Epithelial cell of prostate (primary cell): ENCODE results near the gene IFI27L1.

Source experiments
- DNase-seq: peaks from one replicate; pipeline ENCODE4 v3.0.0-alpha.2; 2011; ENCODE audit warnings: low read depth, low spot score
- H3K27ac ChIP-seq: fragments of 450-650 bp; 2 replicates; pipeline ENCODE4 v1.5.1; 2017; ENCODE audit warnings: mild to moderate bottlenecking

IFI27L1 gene

DNA sequence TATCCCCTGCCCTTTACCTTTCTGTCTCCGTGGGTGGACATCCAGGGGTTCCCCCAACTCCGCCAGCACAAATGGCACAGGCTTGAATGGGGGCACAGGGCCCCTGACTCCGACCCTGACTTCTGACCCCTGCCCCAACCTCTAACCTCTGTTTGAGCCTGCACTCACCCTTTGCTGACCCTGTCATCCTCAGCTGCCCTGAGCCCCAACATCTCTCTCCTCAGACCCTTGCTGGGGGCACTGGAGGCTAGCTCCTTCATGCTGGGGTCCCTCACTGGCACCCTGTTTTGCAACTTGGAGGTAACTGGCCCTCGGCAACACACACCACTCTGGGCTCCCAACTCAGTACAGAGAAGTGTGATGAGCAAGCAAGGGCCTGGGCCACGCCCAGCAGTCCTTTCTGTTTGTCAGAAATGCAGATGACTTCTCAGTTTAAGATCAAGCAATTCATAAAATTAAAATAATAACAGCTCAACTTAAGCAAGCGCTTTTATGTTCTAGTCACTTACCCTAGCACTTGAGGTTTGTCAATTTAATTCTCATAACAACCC is 31.5 kb downstream of the IFI27L1 start:
- no peak for DNase-seq
- peak overlapping the region; percentile 40 for H3K27ac ChIP-seq

DNA sequence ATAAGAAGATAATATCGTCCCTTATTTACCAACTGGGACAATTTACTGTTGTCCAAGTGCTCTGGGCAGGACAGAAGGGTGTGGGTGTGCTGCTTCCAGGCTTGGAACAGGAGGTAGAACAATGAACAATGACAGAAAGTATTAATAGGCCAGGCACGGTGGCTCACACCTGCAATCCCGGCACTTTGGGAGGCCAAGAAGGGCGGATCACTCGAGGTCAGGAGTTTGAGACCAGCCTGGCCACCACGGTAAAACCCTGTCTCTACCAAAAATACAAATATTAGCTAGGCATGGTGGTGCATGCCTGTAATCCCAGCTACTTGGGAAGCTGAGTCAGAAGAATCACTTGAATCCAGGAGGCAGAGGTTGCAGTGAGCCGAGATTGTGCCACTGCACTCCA is 32.0 kb downstream of the IFI27L1 start:
- DNase-seq: no peak
- H3K27ac ChIP-seq: peak overlapping the region; percentile 40

DNA sequence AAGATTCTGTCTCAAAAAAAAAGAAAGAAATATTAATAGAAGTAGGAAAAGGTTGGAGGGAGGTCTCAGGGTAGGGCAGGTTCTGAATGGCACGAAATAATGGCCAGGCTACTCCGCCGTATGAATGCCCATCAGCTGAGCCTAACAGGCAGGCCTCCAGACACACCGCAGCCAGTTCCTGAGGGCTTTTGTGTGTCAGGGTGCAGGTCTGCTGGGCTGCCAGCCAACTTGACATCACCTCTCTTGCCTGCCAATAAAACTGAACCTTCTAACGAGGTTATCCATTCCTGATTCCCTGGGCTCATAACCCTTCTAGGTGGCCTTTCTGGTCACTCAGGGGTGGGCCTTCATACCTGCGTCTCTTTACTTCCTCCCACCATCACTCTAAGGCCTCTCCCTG is 32.4 kb downstream of the IFI27L1 start:
- no peak for DNase-seq
- peak overlapping the region; percentile 40 for H3K27ac ChIP-seq

DNA sequence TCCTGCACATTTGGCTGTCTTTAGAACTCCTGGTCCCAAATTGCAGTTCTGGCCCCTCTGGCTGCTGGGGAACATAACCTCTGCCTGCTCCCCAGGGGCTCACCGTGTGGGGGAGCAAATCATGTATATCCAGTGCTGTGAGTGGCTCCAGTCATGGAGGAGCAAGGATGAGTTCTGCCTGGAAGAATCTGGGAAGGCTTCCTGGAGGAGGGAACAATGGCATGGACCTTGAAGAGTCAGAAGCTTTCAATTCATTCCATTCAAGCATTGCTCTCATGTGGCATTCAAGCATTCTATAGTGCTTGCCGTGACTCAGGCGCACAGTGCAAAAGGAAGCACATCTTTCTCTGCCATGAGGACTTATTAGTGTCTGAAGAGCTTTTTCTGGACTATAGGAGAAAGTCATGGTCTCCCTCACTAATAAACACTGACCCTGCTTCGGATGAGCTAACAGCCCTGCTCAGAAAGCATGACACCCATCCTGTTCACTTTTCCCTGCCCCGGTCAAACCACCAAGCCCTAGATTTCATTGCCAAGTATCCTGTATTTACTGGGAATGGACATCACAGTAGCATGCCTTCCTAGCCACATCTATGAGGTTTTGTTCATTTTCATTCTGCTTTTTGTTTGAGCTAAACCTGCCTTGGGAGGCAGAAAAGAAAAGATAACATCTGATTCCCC is 32.9 kb downstream of the IFI27L1 start:
- DNase-seq: no peak
- H3K27ac ChIP-seq: peak overlapping the region; percentile 40

DNA sequence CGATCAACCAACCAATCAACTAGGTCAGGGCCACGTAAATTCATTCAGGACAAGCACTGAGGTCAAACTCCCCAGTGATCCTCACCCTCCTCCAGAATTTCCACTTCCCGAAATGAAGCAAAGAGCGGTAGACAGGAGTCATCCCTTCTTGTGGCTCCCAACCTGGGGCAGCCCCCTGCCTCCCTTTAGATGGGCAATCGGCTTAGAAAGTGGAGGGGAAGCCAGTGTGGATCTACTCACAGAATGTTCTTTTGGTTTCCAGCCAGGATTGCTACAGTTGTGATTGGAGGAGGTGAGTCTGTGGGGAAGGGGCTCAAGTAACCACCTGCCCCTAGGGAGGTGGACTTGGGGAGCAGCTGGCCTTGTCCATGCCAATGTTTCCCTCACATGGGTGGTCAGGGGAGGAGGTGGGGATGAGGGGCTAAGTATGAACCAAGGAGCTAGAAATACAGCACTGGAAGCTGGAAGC is 33.5 kb downstream of the IFI27L1 start:
- no peak for DNase-seq
- H3K27ac ChIP-seq: no peak overlapping the region

DNA sequence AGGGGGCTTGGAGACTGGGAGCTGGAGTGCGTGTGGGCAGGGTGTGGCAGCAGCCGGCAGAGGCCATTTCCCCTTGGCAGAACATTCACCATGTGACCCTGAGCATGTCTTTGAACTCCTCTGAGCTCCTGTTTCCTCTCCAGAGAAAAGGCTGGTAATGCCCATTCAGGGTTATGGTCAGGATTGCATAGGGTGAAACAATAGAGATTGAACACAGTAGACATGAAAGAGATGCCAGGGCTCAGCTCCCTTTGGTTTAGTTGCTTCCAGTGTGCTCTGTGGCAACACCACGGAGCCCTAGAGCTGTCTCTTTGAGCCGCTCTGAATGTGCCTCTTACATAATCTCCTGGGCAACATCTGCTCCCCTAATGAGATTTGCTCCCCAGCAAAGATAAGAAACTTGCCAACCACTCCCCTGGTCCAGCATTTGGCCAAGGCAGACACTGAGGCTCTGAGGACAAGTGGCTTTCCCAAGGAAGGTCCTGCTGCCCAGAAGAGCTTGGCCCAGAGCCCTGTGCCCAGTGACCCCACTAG is 34.0 kb downstream of the IFI27L1 start:
- no peak for DNase-seq
- no peak overlapping the region for H3K27ac ChIP-seq

DNA sequence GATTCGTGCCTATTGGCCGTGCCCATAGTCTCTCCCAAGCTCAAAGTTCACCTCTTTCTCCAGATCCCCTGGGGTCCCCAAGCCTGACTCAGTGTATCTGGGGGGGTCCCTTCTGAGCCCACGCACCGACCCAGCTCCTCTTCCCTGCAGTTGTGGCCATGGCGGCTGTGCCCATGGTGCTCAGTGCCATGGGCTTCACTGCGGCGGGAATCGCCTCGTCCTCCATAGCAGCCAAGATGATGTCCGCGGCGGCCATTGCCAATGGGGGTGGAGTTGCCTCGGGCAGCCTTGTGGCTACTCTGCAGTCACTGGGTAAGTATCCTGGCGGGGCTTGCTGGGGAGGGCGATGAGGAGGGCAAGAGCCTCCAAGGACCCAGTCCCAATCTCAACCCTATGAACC is 34.5 kb downstream of the IFI27L1 start:
- H3K27ac ChIP-seq: no peak overlapping the region
- DNase-seq: no peak

DNA sequence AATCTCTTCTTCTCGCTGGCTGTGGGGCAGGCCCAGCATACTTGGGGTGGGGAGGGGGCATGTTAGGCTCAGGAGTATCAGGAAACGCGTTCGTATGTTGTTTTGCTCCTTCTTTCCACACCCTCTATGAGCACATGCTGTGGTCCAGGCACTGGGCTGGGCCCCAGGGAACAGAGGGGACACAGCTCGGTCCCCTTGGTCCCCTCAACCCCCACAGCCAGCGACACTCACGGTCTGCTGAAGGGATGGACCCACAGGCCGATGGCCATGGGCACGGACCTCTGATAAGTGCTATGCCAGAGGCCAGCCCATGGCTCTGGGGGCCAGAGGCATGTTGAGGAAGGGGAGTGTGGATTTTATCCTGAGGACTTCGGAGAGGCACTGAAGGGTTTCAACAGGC is 35.6 kb downstream of the IFI27L1 start:
- no peak overlapping the region for H3K27ac ChIP-seq
- no peak for DNase-seq

DNA sequence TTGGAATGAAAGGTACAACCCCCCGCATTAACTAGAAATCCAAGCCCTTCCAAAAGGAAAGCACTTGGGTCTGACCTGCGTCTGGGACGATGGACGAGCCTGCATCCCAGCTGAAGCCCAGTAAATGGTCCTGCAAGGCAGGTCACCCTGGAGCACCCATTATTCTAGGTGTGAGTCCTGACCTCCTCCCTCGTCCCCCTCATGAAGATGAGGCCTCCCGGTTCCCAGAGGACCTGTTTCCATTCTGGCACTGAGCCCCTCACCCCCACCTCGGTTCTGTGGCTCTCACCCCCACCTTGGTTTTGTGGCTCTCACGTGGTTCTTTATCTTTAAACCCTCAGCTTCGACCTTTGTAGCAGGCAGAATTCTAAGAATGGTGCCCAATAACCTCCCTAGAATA is 36.7 kb downstream of the IFI27L1 start:
- H3K27ac ChIP-seq: no peak overlapping the region
- no peak for DNase-seq

DNA sequence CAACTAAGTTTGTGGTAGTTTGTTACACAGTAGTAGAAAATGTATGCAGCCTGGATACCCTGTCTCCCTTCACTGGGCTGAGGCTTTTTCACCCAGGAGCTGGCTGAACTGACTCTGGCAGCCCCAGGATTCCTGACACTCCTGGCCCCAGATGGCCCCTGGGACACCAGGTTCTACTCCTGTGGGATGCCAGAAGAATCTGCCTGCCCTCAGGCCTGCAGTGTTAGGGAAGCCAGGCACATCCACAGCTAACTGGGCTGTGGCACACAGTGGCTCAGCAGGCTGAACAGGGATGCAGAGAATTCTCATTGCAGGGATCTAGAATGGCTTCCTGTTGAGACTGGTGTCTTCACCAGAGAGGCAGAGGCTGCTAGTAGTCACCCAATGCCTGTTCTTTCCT is 38.0 kb downstream of the IFI27L1 start:
- no peak for DNase-seq
- no peak overlapping the region for H3K27ac ChIP-seq

DNA sequence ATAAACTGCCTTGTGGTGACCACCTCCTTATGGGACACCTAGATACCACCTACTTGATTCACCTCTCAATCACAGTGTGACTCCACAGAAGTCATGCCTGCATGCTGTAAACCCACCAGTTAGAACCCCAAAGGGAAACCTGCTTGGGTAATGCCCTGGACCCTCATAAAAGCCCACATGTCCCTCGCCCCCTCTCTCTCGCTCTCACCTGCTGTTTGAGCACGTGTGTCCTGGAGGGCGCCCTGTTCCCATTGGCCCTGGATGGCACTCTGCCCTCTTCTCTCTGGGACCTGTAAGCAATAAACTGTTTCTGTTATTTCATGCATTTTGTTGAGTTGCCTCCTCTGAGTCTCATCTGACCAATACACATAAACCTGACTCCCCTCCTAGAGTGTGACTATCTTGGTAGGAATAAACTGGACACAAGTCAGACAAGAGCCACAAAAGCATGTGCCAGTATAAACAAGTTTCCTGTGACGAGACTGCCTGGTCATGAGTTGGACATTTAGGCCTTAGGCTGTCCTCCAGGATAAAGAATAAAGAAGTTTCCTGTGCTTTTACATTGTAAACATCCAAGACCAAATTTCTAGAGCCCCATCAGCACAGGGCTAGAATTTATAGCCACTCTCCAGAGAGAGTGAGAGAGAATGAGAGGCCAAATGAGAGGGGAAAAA is 39.7 kb downstream of the IFI27L1 start:
- H3K27ac ChIP-seq: peak overlapping the region; percentile 33
- no peak for DNase-seq

DNA sequence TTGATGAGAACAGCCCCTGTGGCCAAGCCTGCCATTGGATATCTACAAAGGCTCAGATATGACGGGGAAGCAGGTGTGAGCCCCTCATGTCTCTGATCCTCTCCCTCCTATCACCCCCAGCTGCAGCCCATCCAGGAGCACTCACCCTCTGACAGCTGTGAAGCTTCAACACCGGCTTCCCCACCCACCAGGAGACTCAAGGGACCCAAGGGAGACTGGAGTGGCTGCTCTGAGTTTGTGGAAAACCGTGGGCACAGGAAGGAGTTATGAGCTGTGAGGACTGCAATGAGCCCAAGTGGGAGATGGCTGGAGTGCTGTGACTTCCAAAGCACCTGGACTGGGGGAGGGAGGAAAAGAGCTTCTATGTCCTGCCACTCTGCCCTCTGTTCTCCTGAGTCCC is 40.4 kb downstream of the IFI27L1 start:
- DNase-seq: no peak
- H3K27ac ChIP-seq: peak overlapping the region; percentile 33

DNA sequence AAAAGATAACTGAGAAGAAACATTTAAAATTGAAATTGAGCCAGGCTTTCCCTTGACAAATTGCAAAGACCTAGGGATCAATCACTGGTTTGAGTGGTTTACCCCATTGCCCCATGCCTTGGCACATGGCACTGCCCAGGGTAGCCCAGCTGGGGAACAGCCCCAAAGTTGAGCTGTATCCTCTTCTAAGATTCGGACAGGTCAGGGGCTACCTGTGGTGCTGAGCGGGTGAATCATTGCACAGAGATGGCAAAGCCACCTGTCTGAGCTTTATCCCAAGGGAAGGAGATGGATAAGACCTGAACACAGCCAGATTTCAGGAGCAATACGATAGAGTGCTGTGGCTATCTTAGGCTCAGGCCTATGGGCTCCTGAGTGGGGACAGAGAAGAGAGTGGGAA is 41.3 kb downstream of the IFI27L1 start:
- DNase-seq: no peak

DNA sequence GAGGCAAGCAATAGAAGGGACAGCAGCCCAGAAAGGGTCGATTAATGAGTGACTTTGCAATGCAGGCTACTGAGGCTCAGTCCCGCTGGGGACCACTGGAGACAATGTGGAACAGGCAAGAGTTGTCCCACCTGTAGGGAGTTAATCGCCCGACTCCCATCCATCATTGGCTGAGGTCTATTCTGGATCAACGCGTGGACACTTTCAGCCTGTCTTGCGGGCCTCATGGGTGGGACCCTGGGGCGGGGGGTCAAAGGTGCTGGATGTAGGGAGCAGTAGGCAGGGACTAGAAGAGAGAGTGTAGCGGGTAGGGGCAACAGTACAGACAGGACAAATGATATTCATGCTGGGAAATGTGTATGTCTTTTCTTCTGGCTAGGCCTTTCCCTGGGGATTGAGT is 42.2 kb downstream of the IFI27L1 start:
- H3K27ac ChIP-seq: no peak overlapping the region
- no peak for DNase-seq

More for the DNA sequence above, 41.3 kb downstream of the IFI27L1 start:
- H3K27ac ChIP-seq: no peak overlapping the region

DNA sequence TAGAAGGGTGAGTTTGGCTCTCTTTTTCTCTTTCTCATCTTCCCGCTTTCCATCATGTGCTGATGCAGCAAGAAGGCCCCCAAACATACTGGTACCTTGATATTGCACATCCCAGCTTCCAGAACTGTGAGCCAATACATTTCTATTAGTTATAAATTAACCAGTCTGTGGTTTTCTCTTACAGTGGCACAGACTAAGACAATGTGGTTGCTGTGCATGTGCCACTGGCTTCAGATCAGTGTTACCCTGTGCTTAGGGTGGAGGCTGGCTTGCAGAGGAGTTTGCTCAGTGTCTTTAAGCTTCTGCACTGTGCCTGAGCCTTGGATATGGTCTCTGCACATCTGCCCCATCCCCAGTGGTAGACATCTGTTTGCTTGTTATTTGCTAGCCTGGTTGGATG is 42.8 kb downstream of the IFI27L1 start:
- no peak overlapping the region for H3K27ac ChIP-seq
- DNase-seq: no peak

DNA sequence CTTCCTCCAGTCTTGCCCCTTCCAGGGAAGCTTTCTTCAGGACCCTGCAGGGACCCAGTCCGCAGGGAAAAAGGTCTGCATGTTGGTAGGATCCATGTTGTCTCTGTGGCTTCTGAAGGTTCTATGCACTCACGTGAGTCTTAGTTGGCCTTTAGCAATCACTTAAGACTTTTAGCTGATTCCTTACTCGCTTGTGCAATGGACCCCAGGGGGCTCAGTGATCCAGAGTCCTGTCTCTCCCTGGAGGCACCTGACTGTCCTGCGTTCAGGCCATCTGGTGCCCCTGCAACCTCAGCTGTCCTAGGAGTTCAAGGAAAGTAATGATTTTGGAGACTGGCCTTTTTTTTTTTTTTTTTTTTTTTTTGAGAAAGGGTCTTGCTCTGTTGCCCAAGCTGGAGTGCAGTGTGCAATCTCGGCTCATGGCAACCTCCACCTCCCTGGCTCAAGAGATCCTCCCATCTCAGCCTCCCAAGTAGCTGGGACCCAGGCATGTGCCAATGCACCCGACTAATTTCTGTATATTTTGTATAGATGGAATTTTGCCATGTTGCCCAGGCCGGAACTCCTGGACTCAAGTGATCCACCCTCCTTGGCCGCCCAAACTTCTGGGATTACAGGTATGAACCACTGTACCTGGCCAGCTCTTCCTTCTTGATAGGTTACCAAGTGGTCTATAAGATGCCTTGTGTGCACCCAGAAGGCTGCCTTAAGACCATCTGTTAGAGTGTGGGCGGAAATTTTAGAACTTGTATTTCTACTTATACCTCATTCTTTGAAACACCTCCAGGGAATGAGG is 43.7 kb downstream of the IFI27L1 start:
- no peak for DNase-seq
- no peak overlapping the region for H3K27ac ChIP-seq

DNA sequence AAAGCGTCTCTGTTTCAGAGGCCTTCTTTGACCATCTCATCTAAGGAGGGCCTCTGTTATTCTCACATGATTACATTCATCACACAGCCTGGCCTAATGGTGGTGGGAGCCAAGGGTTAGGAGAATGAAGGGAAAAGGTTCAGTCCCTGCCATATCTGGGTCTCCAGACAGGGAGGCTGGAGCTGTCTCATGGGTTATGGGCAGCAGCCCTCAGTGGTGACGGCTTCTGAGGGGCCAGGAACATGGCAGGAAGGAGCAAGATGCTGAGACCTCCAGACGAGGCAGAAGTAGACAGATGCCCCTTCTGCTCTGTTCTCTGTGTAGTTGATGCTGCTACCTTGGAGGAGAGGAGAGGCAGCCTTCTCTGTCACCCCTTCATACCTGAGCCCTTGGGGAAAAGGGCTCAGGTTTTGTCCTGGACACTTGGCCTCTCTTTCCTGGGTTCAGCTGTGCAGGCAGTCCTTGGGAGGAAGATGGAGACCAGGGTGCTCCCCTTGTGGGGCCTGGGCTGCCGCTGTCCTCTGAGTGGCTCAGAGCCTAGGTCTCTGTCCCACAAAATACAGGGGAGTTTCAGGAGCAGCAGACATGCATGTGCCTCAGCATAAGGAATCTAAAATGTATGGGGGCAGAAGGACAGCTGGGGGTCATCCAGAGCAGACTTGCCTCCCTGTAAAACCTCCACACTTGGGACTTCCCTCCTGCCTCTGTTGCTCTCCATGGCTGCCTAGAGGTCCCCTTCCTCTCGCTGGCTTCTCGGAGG is 44.7 kb downstream of the IFI27L1 start:
- no peak overlapping the region for H3K27ac ChIP-seq
- DNase-seq: no peak

DNA sequence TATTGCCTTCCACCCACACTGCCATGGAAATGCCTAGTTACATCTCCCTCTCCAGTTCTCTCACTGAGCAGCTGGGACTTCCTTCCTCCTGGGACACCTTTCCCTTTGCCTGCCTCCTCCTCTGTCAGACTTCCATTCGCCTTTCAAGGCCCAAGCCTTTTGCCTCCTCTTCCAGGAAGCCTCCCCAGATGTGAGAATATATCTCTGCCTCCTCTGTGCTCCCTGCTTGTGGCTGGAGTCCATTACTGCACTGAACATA is 45.2 kb downstream of the IFI27L1 start:
- no peak overlapping the region for H3K27ac ChIP-seq
- no peak for DNase-seq

DNA sequence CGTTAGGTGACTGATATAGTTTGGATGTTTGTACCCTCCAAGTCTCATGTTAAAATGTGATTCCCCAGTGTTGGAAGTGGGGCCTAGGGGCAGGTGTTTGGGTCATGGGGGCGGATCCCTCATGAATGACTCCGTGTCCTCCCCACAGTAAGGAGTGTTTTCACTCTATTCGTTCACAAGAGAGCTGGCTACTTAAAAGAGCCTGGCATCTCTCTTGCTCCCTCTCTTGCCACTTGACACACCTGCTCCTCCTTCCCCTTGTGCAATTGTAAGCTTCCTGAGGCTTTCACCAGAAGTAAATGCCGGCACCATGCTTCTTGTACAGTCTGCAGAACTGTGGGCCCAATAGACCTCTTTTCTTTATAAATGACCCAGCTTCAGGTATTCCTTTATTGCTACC is 45.7 kb downstream of the IFI27L1 start:
- DNase-seq: no peak
- H3K27ac ChIP-seq: no peak overlapping the region

DNA sequence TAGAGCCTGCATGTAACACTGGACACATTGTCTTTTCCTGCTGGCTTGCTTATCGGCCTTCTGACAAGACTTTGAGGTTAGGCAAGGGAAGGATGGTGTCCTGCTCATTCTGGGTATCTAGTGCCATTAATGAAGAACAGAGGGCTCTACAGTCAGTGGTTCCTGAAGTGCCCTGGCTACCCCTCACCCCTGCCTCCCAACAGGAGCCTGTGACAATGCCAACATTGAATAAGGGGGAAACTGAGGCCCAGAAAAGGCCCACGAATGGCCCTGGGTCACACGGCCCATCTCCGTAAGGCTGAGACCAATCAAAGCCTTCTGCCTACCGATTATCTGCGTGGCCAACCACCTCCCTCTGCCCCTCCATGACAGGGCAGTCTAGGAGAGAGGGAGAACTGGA is 46.2 kb downstream of the IFI27L1 start:
- DNase-seq: no peak
- H3K27ac ChIP-seq: no peak overlapping the region
